ENCODE results near the gene DUSP1. TPM values are rescaled to one million over a fixed set of nuclear protein-coding genes. Genes with fewer than 3 reads are reported as not detected.

The DUSP1 gene, protein sequence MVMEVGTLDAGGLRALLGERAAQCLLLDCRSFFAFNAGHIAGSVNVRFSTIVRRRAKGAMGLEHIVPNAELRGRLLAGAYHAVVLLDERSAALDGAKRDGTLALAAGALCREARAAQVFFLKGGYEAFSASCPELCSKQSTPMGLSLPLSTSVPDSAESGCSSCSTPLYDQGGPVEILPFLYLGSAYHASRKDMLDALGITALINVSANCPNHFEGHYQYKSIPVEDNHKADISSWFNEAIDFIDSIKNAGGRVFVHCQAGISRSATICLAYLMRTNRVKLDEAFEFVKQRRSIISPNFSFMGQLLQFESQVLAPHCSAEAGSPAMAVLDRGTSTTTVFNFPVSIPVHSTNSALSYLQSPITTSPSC
- total RNA-seq: 49.1 and 97.2 TPM in 2 replicates

DNA sequence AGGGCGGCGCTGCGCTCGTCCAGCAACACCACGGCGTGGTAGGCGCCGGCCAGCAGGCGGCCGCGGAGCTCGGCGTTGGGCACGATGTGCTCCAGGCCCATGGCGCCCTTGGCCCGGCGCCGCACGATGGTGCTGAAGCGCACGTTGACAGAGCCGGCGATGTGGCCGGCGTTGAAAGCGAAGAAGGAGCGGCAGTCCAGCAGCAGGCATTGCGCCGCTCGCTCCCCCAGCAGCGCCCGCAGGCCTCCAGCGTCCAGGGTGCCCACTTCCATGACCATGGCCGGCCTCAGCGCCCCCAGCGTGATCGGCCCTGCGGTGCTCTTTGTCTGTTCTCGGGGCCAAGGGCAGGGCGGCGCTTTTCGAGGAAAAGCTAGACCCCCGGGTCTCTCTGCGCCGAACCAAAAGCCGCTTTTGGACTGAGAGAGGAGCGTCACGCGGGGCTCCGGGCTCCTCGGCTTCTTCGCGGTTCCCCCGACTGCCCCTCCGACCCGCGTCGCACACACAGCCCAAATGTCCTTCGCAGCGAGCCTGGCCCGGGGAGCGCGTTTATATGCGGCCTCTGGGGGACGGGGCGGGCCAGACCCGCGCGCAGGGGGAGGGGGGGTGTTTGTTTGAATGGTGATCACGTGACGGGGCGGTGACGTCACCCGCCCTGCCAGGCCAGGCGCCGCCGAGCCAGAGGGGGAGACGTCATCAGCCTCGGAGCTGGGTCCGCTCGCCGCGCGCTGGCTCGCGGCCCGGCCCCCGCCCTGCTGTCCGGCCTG is at the start of gene DUSP1:
Gene DUSP1, minus strand, starts transcription at position 521 of the 764 bp plus-strand sequence. Its CDS starts 243 bp downstream, at position 278.

Other genes starting within 250 kb of the DUSP1 start
- 2.1 and 11.3 TPM in 2 replicates for gene NEURL1B, start 129.9 kb downstream of the DUSP1 start, total RNA-seq
- gene ERGIC1, start 63.1 kb upstream of the DUSP1 start, total RNA-seq: 200 and 277 TPM in 2 replicates
- gene RPL26L1, start 188.2 kb upstream of the DUSP1 start, total RNA-seq: 26.3 and 30.8 TPM in 2 replicates
- gene ATP6V0E1, start 212.6 kb upstream of the DUSP1 start, total RNA-seq: 289 and 296 TPM in 2 replicates

Data from smooth muscle cell of the pulmonary artery (primary cell).